HL-60 (cell line): Measurements from ENCODE around the gene RPP30.

Experiments
- CTCF ChIP-seq: IDR thresholded peaks from one replicate; pipeline ENCODE4 v1.5.1; 2011; ENCODE audit warnings: low read length, control low read depth, inconsistent platforms; ENCODE audit not compliant: insufficient read depth
- POLR2AphosphoS5 ChIP-seq: IDR thresholded peaks from 2 replicates; pipeline ENCODE4 v1.6.1; 2012; ENCODE audit warnings: low read depth

DNA sequence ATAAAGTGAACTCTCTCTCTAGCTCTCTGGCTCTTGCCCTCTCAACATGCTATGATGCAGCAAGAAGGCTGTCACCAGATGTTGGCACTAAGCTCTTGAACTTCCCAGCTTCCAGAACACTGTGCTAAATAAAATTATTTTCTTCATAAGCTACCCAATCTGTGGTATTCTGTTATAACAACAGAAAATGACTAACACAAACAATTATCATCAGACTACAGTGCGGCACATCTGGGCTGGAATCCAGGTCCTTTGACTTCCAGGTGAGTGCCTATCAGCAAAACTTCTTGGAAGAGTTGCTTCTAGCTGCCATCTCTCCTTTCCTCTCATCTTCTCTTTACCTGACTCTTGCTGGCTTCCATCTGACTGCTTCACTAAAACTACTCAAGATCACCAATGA is 34.3 kb upstream of the RPP30 start:
- TF ChIP-seq CTCF (no peak), POLR2AphosphoS5 (no peak)
